CD4-positive, alpha-beta memory T cell (primary cell): Measurements from ENCODE around the gene PCDHB12. TPM values are rescaled to one million over a fixed set of nuclear protein-coding genes. Genes with fewer than 3 reads are reported as not detected.
"Not testable (repeated sequence)": the region's sequence is repeated elsewhere in the genome, so short reads cannot be mapped to it uniquely, and the experiment has no call there.

Experiments
- CTCF ChIA-PET: fragments of 350-600 bp; sonication (Branson Sonifier 250); formaldehyde crosslinking; loops from one replicate; lab custom pipeline; 2021; ENCODE audit warnings: inconsistent platforms; ENCODE audit not compliant: partially characterized antibody; lab: Charles Lee
- POLR2A ChIA-PET: fragments of 350-600 bp; sonication (Branson Sonifier 250); formaldehyde crosslinking; loops from one replicate; lab custom pipeline; 2021; ENCODE audit not compliant: partially characterized antibody; lab: Charles Lee
- DNase-seq, 5 donors: peaks; one replicate each; pipeline versions ENCODE4 v3.0.0 to v3.0.0-alpha.2; 2020 to 2022; ENCODE audit warnings: mixed read lengths in 1 of 5
- H3K27ac ChIP-seq: one replicate; pipeline ENCODE4 v1.7.0; 2013; ENCODE audit warnings: low read depth, low read length
- H3K27me3 ChIP-seq: 2 replicates; pipeline ENCODE4 v1.7.0; 2013; ENCODE audit warnings: mild to moderate bottlenecking, low read length, moderate library complexity; ENCODE audit not compliant: insufficient read depth
- H3K36me3 ChIP-seq: 2 replicates; pipeline ENCODE4 v1.7.0; 2013; ENCODE audit warnings: mild to moderate bottlenecking, low read length, moderate library complexity; ENCODE audit not compliant: insufficient read depth
- H3K4me1 ChIP-seq: 2 replicates; pipeline ENCODE4 v1.7.0; 2013; ENCODE audit warnings: mild to moderate bottlenecking, low read length, moderate library complexity; ENCODE audit not compliant: insufficient read depth
- H3K4me3 ChIP-seq, 2 donors: one replicate each; pipeline ENCODE4 v1.7.0; 2013; ENCODE audit warnings: low read length in 2 of 2, mild to moderate bottlenecking in 1 of 2
- H3K9me3 ChIP-seq, 2 donors: one replicate each; pipeline ENCODE4 v1.7.0; 2013; ENCODE audit warnings: low read length in 2 of 2, control low read depth in 1 of 2; ENCODE audit not compliant: control insufficient read depth in 1 of 2
- H3K27ac Mint-ChIP-seq, 7 donors: one replicate each; pipeline ENCODE4 v1.8.0; 2020 to 2021; ENCODE audit warnings: mixed read lengths in 7 of 7, mild to moderate bottlenecking in 6 of 7, inconsistent platforms in 3 of 7, moderate library complexity in 3 of 7
- H3K27me3 Mint-ChIP-seq, 2 donors: one replicate each; pipeline ENCODE4 v1.8.0; 2020 to 2021; ENCODE audit warnings: mixed read lengths in 2 of 2
- H3K36me3 Mint-ChIP-seq, 2 donors: one replicate each; pipeline ENCODE4 v1.8.0; 2020 to 2021; ENCODE audit warnings: mixed read lengths in 2 of 2, inconsistent platforms in 1 of 2, mild to moderate bottlenecking in 1 of 2
- H3K4me1 Mint-ChIP-seq, 4 donors: one replicate each; pipeline ENCODE4 v1.8.0; 2020 to 2021; ENCODE audit warnings: mixed read lengths in 4 of 4, mild to moderate bottlenecking in 1 of 4
- H3K4me3 Mint-ChIP-seq, 8 donors: one replicate each; pipeline ENCODE4 v1.8.0; 2020 to 2021; ENCODE audit warnings: mixed read lengths in 8 of 8, mild to moderate bottlenecking in 7 of 8, moderate library complexity in 6 of 8, inconsistent platforms in 3 of 8
- H3K9me3 Mint-ChIP-seq, 8 donors: one replicate each; pipeline ENCODE4 v1.8.0; 2020 to 2021; ENCODE audit warnings: mixed read lengths in 8 of 8, mild to moderate bottlenecking in 5 of 8, inconsistent platforms in 3 of 8, moderate library complexity in 1 of 8
- intact Hi-C: fragments of 100-400 bp; cut with micrococcal nuclease; formaldehyde crosslinking; loops from one replicate; pipeline ENCODE4 v1.15.1; 2023
- polyA plus RNA-seq, 2 donors: library from polyadenylated mRNA; unstranded; fragments of 300-500 nt; fragmentation: Illumina TruSeq; gene quantifications; one replicate each; pipeline ENCODE4 v1.2.3, GENCODE V29; 2021
- total RNA-seq, 2 experiments: library from RNA; stranded (reverse); gene quantifications; one replicate each; pipeline ENCODE4 v1.2.3, GENCODE V29; 2021

The PCDHB12 gene
- total and polyA plus RNA-seq, 4 experiments from 2014 or later, result not detected

DNA sequence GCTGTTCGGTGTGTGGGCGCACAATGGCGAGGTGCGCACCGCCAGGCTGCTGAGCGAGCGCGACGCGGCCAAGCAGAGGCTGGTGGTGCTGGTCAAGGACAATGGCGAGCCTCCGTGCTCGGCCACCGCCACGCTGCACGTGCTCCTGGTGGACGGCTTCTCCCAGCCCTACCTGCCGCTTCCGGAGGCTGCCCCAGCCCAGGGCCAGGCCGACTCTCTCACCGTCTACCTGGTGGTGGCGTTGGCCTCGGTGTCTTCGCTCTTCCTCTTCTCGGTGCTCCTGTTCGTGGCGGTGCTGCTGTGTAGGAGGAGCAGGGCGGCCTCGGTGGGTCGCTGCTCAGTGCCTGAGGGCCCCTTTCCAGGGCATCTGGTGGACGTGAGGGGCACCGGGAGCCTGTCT, 28.6 kb upstream of the PCDHB12 start:
- CTCF ChIA-PET, H3K27ac Mint-ChIP-seq, H3K4me1 Mint-ChIP-seq, H3K36me3 Mint-ChIP-seq, H3K4me3 ChIP-seq, H3K27me3 ChIP-seq, intact Hi-C loops, DNase-seq, POLR2A ChIA-PET, H3K36me3 ChIP-seq, H3K27ac ChIP-seq, H3K4me1 ChIP-seq, H3K9me3 ChIP-seq: not testable (repeated sequence)
- H3K9me3 Mint-ChIP-seq, result peaks cover 0 to 35% (median 22%) of the 10 kb centered on the region in 8 donors
- peaks cover 19 to 22% of the 10 kb centered on the region in 2 donors for H3K27me3 Mint-ChIP-seq
- peak overlapping the region in 1 of 8 donors; percentile 38 for H3K4me3 Mint-ChIP-seq

DNA sequence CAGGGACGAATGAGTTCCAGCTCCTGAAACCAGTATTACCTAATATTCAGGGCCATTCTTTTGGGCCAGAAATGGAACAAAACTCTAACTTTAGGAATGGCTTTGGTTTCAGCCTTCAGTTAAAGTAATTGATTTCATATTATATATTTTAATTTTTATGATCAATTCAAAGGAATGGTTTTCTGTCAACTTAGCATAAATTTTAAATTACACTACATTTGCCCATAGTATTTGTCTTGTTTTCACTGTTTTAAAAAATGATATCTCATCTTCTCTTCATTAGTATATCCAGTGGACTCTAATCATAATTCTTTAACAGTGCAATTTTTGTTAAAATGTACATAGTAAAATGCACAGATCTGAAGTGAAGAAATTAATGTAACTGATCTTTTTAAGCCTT, 28.2 kb upstream of the PCDHB12 start:
- no peaks in the 10 kb centered on the region for H3K4me1 ChIP-seq
- no peak overlapping the region for H3K4me3 Mint-ChIP-seq
- H3K36me3 Mint-ChIP-seq, result no peaks in the 10 kb centered on the region
- H3K9me3 Mint-ChIP-seq, result peaks cover 0 to 35% (median 21%) of the 10 kb centered on the region in 8 donors
- ChIA-PET POLR2A (no interaction called here), CTCF (no interaction called here)
- H3K27me3 ChIP-seq, result no peaks in the 10 kb centered on the region
- intact Hi-C loops, result no loop called here
- no peak overlapping the region for H3K27ac Mint-ChIP-seq
- no peaks in the 10 kb centered on the region for H3K9me3 ChIP-seq
- no peak for DNase-seq
- H3K27me3 Mint-ChIP-seq, result peaks cover 18 to 22% of the 10 kb centered on the region in 2 donors
- no peak overlapping the region for H3K27ac ChIP-seq
- peaks cover 0 to 6% (median 0%) of the 10 kb centered on the region in 4 donors for H3K4me1 Mint-ChIP-seq
- H3K4me3 ChIP-seq, result no peak overlapping the region
- no peaks in the 10 kb centered on the region for H3K36me3 ChIP-seq

GRCh38 chr5:141182248-141182647, 26.3 kb upstream of the PCDHB12 start, which contains the start of gene PCDHB16:
TSS of gene PCDHB16 (plus strand) at chr5:141182387. CDS start at chr5:141182560, 173 bp downstream.
- peaks cover 0 to 39% (median 23%) of the 10 kb centered on the region in 8 donors for H3K9me3 Mint-ChIP-seq
- ChIA-PET POLR2A (no interaction called here), CTCF (no interaction called here)
- no peaks in the 10 kb centered on the region for H3K36me3 Mint-ChIP-seq
- H3K27ac Mint-ChIP-seq, result no peak within 1 kb of the TSS
- no peaks in the 10 kb centered on the region for H3K4me1 ChIP-seq
- no peak within 1 kb of the TSS for H3K4me3 ChIP-seq
- H3K4me1 Mint-ChIP-seq, result peaks cover 0 to 11% (median 3%) of the 10 kb centered on the region in 4 donors
- no peak within 1 kb of the TSS for H3K27ac ChIP-seq
- intact Hi-C loops, result no loop called here
- H3K27me3 Mint-ChIP-seq, result peaks cover 18 to 29% of the 10 kb centered on the region in 2 donors
- no peaks in the 10 kb centered on the region for H3K27me3 ChIP-seq
- H3K4me3 Mint-ChIP-seq, result no peak within 1 kb of the TSS
- no peaks in the 10 kb centered on the region for H3K9me3 ChIP-seq
- no peak for DNase-seq
- H3K36me3 ChIP-seq, result no peaks in the 10 kb centered on the region

DNA sequence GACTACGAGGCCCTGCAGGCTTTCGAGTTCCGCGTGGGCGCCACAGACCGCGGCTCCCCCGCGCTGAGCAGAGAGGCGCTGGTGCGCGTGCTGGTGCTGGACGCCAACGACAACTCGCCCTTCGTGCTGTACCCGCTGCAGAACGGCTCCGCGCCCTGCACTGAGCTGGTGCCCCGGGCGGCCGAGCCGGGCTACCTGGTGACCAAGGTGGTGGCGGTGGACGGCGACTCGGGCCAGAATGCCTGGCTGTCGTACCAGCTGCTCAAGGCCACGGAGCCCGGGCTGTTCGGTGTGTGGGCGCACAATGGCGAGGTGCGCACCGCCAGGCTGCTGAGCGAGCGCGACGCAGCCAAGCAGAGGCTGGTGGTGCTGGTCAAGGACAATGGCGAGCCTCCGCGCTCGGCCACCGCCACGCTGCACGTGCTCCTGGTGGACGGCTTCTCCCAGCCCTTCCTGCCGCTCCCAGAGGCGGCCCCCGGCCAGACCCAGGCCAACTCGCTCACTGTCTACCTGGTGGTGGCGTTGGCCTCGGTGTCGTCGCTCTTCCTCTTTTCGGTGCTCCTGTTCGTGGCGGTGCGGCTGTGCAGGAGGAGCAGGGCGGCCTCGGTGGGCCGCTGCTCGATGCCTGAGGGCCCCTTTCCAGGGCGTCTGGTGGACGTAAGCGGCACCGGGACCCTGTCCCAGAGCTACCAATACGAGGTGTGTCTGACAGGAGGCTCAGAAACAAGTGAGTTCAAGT, 24.2 kb upstream of the PCDHB12 start:
- H3K36me3 ChIP-seq, H3K4me3 Mint-ChIP-seq, H3K4me3 ChIP-seq, H3K27ac Mint-ChIP-seq, H3K4me1 ChIP-seq, H3K9me3 ChIP-seq, intact Hi-C loops, POLR2A ChIA-PET, CTCF ChIA-PET, H3K36me3 Mint-ChIP-seq, DNase-seq, H3K27ac ChIP-seq, H3K27me3 ChIP-seq: not testable (repeated sequence)
- peaks cover 3 to 46% (median 27%) of the 10 kb centered on the region in 8 donors for H3K9me3 Mint-ChIP-seq
- H3K27me3 Mint-ChIP-seq, result peaks cover 23 to 38% of the 10 kb centered on the region in 2 donors
- peaks cover 0 to 16% (median 5%) of the 10 kb centered on the region in 4 donors for H3K4me1 Mint-ChIP-seq

DNA sequence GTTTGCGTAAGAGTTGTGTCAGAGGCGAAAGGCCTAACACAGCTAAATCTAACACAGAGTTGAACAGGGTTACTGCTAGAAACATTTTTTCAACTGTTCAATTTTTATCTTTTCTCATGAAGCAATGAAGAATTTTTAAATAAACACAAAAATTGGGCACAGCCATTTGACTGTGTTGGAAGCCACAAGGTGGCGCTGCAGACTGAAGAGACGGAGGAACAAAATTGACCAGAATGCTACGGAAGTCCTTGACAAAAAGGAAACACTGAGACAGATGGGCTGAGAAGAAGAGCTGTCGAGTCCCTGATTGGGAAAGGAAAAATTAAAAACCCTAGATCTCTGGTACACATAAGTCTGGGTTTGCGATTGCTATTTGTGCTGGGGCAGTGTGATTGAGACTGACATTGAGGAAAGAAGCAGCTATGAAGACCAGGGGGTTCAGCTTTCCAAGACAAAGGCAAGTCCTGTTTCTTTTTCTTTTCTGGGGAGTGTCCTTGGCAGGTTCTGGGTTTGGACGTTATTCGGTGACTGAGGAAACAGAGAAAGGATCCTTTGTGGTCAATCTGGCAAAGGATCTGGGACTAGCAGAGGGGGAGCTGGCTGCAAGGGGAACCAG, 21.5 kb upstream of the PCDHB12 start, which contains the start of gene PCDHB9:
Gene PCDHB9, plus strand, starts transcription at position 265 of the 616 bp plus-strand sequence. Its CDS starts 158 bp downstream, at position 423.
- ChIA-PET CTCF (interaction anchor here (1.3 kb wide), 3 partner anchors 13 to 370 kb away, joined by 3 to 5 read pairs (median 3); no protein-coding TSS in a partner anchor), POLR2A (no interaction called here)
- Mint-ChIP-seq H3K9me3 (peaks cover 3 to 54% (median 33%) of the 10 kb centered on the region in 8 donors), H3K4me3 (peak within 1 kb of the TSS; percentile 5 to 75 (median 48)), H3K27me3 (peaks cover 32 to 37% of the 10 kb centered on the region in 2 donors), H3K27ac (no peak within 1 kb of the TSS), H3K36me3 (peaks cover 3 to 4% of the 10 kb centered on the region in 2 donors), H3K4me1 (peaks cover 0 to 21% (median 5%) of the 10 kb centered on the region in 4 donors)
- H3K9me3 ChIP-seq, result no peaks in the 10 kb centered on the region
- no peak within 1 kb of the TSS for H3K27ac ChIP-seq
- no peaks in the 10 kb centered on the region for H3K4me1 ChIP-seq
- H3K36me3 ChIP-seq, result no peaks in the 10 kb centered on the region
- no peaks in the 10 kb centered on the region for H3K27me3 ChIP-seq
- intact Hi-C loops, result loop anchor here (5.0 kb wide), 1 partner anchor 375 kb away; no protein-coding TSS in a partner anchor
- DNase-seq, result peak; percentile 15 to 57 (median 22)
- H3K4me3 ChIP-seq, result no peak within 1 kb of the TSS

DNA sequence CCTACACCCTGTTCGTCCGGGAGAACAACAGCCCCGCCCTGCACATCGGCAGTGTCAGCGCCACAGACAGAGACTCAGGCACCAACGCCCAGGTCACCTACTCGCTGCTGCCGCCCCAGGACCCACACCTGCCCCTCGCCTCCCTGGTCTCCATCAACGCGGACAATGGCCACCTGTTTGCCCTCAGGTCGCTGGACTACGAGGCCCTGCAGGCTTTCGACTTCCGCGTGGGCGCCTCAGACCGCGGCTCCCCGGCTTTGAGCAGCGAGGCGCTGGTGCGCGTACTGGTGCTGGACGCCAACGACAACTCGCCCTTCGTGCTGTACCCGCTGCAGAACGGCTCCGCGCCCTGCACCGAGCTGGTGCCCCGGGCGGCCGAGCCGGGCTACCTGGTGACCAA, 19.8 kb upstream of the PCDHB12 start:
- H3K27ac Mint-ChIP-seq, H3K36me3 Mint-ChIP-seq, H3K9me3 ChIP-seq, CTCF ChIA-PET, H3K36me3 ChIP-seq, H3K27me3 ChIP-seq, H3K4me3 ChIP-seq, H3K27ac ChIP-seq, DNase-seq, H3K4me1 ChIP-seq, POLR2A ChIA-PET: not testable (repeated sequence)
- intact Hi-C loops, result loop anchor here (5.0 kb wide), 1 partner anchor 374 kb away; no protein-coding TSS in a partner anchor
- Mint-ChIP-seq H3K4me1 (peaks cover 0 to 18% (median 6%) of the 10 kb centered on the region in 4 donors), H3K4me3 (peak overlapping the region in 1 of 8 donors; percentile 22), H3K27me3 (peaks cover 29 to 31% of the 10 kb centered on the region in 2 donors), H3K9me3 (peaks cover 2 to 57% (median 36%) of the 10 kb centered on the region in 8 donors)

DNA sequence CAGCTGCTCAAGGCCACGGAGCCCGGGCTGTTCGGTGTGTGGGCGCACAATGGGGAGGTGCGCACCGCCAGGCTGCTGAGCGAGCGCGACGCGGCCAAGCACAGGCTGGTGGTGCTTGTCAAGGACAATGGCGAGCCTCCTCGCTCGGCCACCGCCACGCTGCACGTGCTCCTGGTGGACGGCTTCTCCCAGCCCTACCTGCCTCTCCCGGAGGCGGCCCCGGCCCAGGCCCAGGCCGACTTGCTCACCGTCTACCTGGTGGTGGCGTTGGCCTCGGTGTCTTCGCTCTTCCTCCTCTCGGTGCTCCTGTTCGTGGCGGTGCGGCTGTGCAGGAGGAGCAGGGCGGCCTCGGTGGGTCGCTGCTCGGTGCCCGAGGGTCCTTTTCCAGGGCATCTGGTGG, 19.4 kb upstream of the PCDHB12 start:
- H3K4me1 ChIP-seq, H3K27me3 ChIP-seq, H3K27ac ChIP-seq, CTCF ChIA-PET, H3K36me3 ChIP-seq, H3K27ac Mint-ChIP-seq, H3K4me3 Mint-ChIP-seq, H3K36me3 Mint-ChIP-seq, H3K4me3 ChIP-seq, DNase-seq, H3K9me3 ChIP-seq, POLR2A ChIA-PET: not testable (repeated sequence)
- Mint-ChIP-seq H3K4me1 (peaks cover 0 to 18% (median 6%) of the 10 kb centered on the region in 4 donors), H3K27me3 (peaks cover 29 to 31% of the 10 kb centered on the region in 2 donors), H3K9me3 (peaks cover 2 to 57% (median 36%) of the 10 kb centered on the region in 8 donors)
- intact Hi-C loops, result loop anchor here (5.0 kb wide), 1 partner anchor 373 kb away; no protein-coding TSS in a partner anchor
